PC-3 (cell line): Measurements from ENCODE around the gene CHAC1.

Source experiments
- EZH2 ChIP-seq: fragments of 300-600 bp; sonication (generic); IDR thresholded peaks from one replicate; pipeline ENCODE4 v1.6.1; 2017; ENCODE audit warnings: antibody characterized with exemption, mild to moderate bottlenecking, low read length; ENCODE audit not compliant: unreplicated experiment
- EZH2phosphoT487 ChIP-seq: fragments of 300-600 bp; sonication (generic); IDR thresholded peaks from 2 replicates; pipeline ENCODE4 v1.6.1; 2018; ENCODE audit warnings: mild to moderate bottlenecking, antibody characterized with exemption, low read length, borderline replicate concordance
- TF ChIP-seq, protein P1 (sequence below): fragments of 300-600 bp; sonication (generic); conservative IDR thresholded peaks from 2 replicates; pipeline ENCODE4 v1.5.1; 2017; ENCODE audit warnings: antibody characterized with exemption, low read depth, mild to moderate bottlenecking, low read length

DNA sequence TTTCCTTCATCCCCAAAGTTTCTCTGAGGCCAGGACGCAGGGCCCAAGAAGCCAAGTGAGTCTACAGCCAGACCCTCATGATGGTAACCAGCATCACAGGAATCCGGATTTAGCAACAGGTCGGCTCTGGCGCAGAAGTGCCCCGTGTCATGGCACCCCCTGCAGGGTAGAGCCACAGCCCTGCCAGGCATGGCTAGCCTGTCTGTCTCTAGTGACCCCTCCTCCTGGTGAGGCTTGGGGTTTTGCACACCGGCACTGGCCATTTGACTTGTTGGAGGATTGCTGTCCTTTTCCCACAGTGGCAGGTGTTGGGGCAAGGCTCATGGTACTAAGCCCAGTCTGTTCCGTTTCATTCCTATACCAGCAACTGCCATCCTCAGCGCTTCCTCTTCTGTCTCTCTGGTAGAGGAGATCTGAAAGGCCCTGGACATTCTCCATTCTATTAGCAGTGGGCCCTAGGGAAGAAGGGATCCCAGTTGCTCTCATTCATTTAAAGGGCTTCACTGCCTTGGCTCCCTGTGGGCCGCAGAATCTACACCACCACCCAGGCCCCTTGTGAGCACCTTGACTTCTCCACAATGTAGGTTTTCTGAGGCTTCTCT, 9.4 kb upstream of the CHAC1 start:
- TF ChIP-seq, protein P1, sequence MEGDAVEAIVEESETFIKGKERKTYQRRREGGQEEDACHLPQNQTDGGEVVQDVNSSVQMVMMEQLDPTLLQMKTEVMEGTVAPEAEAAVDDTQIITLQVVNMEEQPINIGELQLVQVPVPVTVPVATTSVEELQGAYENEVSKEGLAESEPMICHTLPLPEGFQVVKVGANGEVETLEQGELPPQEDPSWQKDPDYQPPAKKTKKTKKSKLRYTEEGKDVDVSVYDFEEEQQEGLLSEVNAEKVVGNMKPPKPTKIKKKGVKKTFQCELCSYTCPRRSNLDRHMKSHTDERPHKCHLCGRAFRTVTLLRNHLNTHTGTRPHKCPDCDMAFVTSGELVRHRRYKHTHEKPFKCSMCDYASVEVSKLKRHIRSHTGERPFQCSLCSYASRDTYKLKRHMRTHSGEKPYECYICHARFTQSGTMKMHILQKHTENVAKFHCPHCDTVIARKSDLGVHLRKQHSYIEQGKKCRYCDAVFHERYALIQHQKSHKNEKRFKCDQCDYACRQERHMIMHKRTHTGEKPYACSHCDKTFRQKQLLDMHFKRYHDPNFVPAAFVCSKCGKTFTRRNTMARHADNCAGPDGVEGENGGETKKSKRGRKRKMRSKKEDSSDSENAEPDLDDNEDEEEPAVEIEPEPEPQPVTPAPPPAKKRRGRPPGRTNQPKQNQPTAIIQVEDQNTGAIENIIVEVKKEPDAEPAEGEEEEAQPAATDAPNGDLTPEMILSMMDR: no peak
- TF ChIP-seq EZH2phosphoT487 (no peak), EZH2 (no peak)
